ENCODE measurements around the gene SCN1B.

DNA sequence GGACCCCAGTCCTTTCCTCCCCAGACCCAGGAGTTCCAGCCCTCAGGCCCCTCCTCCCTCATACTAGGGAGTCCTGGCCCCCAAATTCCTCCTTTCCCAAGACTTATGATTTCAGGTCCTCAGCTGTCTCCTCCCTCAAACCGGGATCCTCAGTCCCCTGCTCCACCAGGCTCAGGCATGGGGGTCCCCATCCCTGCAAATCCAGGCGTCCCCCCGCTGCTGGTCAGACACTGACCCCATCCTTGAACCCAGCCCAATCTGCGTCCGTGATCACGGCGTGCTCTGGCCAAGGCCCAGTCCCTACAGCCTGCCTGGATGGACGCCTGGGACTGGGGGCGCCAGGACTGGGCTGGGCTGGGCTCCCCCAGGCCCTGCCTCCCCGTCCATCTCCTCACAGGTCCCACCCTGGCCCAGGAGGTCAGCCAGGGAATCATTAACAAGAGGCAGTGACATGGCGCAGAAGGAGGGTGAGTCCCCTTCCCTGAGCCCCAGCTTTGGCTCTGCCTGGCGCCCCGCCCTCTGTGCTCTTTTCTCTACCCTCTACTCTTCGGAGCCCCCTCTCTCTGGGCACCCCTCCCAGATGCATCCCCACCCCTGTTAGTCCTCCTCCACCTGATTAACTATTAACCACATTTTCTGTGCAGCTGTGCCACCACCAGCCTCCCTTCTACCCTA is 11.9 kb downstream of the SCN1B start:
- TF ChIP-seq, protein P1, sequence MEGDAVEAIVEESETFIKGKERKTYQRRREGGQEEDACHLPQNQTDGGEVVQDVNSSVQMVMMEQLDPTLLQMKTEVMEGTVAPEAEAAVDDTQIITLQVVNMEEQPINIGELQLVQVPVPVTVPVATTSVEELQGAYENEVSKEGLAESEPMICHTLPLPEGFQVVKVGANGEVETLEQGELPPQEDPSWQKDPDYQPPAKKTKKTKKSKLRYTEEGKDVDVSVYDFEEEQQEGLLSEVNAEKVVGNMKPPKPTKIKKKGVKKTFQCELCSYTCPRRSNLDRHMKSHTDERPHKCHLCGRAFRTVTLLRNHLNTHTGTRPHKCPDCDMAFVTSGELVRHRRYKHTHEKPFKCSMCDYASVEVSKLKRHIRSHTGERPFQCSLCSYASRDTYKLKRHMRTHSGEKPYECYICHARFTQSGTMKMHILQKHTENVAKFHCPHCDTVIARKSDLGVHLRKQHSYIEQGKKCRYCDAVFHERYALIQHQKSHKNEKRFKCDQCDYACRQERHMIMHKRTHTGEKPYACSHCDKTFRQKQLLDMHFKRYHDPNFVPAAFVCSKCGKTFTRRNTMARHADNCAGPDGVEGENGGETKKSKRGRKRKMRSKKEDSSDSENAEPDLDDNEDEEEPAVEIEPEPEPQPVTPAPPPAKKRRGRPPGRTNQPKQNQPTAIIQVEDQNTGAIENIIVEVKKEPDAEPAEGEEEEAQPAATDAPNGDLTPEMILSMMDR (conservative IDR thresholded peaks at IDR 0.05; ENCODE audit: low read length): no peak
- no peak for TF ChIP-seq EZH2phosphoT487 (IDR thresholded peaks at IDR 0.05; ENCODE audit: borderline replicate concordance)
